Measurements from ENCODE around the gene NT5M.
"Not testable (repeated sequence)": the region's sequence is repeated elsewhere in the genome, so short reads cannot be mapped to it uniquely, and the experiment has no call there.

Gene NT5M

DNA sequence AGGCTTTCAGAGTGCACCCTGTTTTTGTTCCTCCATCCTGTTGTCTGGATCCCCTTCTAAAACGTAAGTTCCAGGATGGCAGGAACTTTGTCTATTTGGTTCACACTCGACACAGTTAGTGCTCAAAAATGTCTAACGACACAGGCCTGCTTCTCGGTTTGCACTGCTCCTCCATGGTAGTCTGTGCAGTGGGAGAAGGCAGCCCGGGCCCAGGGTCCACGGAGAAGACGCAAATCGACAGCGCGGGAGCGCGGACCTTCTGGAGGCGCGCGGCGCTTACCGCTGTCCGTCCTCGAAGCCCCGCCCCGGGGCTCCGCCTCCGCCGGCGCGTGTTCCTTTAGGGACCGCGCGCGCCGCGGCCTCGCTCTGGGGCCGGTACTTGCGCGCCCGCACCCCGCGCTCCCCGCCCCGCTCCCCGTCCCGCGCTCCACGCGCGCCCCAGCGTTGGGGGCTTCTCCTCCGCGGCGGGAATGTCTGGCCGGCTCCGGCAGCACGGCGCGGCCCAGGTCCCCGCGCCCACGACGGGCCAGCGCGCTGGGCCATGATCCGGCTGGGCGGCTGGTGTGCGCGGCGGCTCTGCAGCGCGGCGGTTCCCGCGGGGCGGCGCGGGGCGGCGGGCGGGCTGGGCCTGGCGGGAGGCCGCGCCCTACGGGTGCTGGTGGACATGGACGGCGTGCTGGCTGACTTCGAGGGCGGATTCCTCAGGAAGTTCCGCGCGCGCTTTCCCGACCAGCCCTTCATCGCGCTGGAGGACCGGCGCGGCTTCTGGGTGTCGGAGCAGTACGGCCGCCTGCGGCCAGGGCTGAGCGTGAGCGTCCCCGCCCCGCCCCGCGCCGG is at the start of gene NT5M:
TSS of gene NT5M (plus strand) at position 364 of the 837 bp plus-strand sequence. CDS start at position 542, 178 bp downstream.
- DNase-seq: peak in 3 of 4 experiments; percentile 30 to 36 (median 31)

DNA sequence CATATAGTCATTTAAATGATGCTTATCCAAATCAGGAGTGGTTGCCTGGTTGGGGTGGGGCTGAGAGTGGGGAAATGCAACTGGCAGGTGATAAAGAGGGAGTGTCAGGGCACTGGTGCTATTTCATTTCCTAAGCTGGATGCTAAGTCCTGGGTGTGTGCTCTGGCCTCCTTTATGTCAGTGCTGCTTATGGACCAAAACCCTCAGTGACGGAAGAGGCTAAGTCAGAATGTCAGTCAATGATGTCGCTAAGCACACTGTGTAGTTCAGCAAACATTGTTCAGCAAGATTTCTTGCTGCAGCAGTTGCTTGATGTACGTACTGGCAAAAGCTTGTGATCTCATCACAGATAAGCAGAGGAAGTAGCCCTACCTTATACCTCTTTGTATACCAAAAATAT is 49.8 kb upstream of the NT5M start:
- DNase-seq: no peak

DNA sequence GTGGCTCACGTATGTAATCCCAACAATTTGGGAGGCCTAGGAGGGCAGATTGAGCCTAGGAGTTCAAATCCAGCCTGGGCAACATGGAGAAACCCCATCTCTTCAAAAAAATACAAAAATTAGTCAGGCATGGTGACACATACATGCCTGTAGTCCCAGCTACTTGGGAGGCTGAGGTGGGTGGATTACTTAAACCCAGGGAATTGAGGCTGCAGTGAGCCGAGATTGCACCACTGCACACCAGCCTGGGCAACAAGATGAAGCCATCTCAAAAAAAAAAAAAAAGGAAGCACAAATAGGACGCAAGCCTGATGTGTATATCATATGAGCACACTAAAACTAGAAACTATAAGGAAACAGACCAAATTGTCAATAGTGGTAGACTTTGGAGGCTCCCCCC is 49.1 kb upstream of the NT5M start:
- DNase-seq: no peak

DNA sequence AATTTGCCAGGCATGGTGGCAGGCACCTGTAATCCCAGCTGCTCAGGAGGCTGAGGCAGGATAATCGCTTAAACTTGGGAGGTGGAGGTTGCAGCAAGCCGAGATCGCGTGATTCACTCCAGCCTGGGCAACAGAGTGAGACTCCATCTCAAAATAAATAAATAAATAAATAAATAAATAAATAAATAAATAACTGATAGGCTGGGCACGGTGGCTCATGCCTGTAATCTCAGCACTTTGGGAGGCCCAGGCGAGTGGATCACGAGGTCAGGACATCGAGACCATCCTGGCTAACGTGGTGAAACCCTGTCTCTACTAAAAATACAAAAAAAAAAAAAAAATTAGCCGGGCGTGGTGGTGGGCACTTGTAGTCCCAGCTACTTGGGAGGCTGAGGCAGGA is 47.5 kb upstream of the NT5M start:
- DNase-seq: not testable (repeated sequence)

DNA sequence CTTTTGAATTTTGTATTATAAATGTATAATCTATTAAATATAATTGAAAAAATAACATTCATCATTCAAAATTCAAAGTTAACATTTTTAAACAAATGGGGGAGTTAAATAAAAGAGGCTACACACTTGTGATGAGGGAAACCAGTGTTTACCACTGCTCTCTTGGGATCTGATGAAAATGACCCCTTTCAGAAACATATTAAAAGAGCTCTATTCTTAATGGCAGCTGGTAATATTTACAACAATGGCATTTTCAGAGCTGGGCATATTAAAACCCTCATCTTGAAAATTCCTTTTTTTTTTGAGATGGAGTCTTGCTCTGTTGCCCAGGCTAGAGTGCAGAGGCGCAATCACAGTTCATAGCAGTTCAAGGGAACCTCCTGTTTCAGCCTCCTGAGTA is 46.9 kb upstream of the NT5M start:
- no peak for DNase-seq

DNA sequence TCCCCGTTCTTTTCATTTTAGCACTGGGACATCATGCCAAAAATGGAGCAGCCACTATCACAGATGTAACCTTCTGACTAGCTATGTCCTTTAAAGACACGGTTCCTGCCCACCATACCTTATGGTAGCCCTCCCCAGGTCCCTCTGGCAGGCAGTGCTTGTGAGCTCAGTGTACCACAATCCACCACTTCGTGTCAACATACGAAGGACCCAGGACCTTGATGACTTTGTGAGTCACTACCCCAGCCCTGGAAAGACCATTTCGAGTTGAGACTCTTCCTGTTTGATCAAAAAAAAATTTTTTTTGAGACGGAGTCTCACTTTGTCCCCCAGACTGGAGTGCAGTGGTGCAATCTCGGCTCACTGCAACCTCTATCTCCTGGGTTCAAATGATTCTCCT is 45.2 kb upstream of the NT5M start:
- no peak for DNase-seq

DNA sequence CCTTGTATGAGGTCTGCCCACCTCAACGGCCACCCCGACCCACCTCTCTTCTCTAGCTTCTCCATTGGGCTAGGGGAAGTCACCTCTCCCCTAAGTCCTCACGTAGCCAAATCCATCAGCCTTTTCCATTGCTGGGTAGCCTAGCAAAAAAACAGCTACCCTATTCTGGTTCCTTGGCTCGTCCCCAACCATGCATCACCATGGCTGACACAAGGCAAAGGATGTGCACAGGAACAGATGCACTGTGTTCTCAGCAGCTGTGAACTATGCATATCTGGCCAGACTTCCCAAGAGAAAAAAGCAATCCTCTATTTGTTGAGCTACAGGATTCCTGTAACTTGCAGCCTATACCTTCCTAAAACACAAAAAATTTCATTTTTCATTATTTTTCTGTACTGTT is 44.2 kb upstream of the NT5M start:
- no peak for DNase-seq

DNA sequence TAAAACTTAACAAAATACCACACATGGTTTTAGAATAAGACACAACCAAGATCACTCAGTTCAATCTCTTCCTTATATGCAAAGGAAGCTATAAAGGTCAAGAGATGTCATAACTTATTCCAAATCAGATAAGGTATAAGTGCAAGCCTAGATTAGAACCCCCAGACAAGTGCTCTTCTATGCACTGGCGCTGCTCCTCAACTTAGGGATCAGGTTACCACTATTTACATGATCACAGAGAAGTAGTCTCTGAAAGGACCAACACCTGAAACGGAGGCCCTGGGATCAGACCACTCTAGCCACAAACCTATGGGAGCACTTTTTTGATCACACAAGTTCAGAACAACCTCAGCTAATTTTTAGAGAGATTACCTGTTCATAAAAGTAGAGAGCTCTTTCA is 38.7 kb upstream of the NT5M start:
- no peak for DNase-seq

DNA sequence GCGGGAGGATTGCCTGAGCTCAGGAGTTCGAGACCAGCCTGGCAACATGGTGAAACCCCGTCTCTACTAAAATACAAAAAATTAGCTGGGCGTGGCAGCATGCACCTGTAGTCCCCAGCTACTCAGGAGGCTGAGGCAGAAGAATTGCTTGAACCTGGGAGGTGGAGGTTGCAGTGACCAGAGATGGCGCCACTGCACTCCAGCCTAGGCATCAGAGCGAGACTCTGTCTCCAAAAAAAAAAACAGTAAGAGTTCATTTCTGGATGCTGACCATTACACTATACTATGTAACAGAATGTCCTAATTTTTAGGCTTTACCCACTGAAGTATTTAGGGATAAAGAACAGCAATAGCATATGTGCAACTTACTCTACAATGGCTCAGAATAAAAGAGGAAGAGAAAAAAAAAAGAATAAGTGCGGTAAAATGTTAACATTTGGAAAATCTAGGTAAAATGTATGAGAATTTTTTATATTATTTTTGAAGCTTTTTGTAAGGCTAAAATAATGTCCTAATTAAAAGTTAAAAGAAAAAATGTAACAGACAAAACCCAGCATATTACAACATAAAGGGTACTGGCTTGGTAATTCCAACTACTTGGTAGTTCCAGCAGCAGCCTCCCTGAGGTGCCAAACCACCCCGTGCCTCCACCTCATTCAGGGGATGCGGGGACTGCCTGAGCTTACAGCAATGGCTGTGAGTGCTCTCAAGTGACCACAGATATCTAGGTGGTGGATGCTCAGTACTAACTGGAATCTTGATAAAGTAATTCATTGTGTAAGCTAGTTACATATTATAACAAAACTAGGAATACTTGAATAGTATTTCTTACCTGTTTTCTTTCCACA is 33.0 kb upstream of the NT5M start:
- DNase-seq: no peak

DNA sequence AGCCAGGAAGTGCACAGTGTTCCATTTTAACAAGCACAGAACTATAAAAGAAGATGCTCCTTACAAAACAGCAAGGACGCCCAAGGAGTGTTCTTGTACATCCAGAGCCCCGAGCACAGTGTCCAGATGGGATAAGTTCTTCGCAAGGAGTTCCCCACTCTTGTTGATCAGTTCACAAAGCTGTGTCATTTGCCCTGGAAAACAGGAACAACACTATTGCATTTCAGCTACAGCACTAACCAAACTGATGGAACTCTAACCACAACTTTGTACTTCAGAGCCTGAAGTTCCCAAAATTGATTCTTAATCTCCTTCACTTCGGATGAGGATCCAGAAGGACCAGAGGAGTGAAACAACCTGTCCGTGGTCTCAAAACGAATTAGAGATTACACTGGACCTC is 27.2 kb upstream of the NT5M start:
- DNase-seq: no peak

DNA sequence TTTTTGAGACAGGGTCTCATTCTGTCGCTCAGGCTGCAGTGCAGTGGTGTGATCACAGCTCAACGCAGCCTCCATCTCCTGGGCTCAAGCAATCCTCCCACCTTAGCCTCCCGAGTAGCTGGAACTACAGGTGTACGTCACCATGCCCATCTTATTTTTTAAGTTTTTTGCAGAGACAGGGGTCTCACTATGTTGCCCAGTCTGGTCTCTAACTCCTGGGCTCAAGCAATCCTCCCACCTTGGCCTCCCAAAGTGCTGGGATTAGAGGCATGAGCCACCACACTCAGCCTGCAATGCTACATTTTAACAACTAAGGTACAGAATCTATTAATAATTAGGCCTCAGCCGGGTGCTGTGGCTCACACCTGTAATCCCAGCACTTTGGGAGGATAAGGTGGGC is 25.7 kb upstream of the NT5M start:
- not testable (repeated sequence) for DNase-seq

DNA sequence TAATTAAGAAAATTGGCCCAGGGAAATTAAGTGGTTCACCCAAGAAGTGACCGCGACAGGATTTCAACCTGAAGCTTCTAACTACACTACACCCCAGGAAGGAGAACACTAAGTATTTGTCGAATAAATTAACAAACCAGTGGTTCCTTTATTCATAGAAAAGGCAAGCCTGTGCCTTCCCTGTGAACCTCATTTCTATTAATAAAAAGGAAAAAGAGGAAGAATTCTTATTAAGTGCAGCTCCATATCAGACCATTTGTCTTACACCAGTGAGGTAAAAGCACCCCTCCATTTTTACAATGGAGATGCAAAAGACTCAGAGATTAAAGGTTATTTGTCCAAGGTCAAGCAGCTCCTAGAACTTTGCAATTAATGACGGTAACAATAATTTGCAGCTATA is 23.9 kb upstream of the NT5M start:
- no peak for DNase-seq

DNA sequence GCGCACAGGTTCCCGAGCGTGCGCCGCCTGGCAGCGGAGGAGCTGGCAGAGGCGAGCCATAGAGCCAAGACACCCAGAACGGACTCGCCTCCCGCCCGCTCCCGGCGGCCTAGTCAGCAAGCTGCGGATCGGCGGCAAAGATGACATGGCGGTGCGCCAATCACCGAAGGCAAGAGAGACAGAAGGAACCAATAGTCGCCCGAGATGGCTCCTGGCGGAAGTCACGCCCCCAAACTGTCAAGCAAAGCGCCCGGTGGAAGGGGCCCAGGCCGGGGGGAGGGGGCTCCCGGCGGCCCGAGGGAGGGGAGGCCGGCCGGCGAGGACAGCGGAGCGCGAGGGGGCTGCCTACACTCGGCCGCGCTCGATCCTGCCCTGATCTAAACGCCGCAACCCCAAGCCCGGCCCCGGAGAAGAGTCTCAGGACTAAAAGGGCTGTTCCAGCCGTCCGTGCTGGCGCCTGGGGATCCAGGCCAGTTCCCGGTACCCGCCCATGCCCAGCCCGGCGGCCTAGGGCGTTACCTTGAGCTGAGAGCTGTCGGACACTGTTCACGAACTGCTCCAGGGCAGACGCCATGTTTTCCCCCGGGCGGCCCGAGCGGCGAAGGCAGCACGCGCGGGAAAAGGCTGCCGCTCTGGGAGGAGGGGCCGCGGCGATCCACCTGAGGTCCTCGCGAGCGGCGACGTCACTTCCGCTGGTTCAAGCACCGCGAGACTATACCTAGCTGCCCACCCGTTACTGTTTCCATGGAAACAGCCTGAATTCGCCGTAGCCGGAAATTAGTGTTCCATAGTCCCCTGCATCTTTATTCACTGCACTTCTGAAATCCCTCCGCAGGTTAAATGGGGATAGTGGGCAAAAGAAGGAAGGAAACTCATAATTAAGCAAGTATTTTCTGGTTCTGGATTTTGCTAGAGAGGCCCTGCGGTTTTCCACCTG is 22.3 kb upstream of the NT5M start, which contains the start of gene COPS3:
TSS of gene COPS3 (minus strand) at position 634 of the 937 bp plus-strand sequence. CDS start at position 574, 60 bp downstream.
- DNase-seq: peak; percentile 88 to 94 (median 93)

DNA sequence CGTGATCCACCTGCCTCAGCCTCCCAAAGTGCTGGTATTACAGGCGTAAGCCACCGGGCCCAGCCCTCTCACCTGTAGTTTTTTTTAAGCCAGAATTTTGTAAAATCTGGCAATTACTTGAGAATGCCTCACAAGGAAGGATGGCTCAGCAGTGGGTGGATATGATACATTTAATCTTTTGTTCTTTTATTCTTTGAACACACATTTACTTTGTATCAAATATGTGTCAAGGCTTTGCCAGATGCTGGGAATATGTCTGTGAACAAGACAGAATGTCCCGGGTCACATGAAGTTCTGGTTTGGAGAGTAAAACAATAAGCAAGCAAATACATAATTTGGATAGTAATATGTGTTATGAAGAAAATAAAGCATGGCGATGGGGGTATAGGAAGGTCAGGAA is 17.2 kb upstream of the NT5M start:
- no peak for DNase-seq

DNA sequence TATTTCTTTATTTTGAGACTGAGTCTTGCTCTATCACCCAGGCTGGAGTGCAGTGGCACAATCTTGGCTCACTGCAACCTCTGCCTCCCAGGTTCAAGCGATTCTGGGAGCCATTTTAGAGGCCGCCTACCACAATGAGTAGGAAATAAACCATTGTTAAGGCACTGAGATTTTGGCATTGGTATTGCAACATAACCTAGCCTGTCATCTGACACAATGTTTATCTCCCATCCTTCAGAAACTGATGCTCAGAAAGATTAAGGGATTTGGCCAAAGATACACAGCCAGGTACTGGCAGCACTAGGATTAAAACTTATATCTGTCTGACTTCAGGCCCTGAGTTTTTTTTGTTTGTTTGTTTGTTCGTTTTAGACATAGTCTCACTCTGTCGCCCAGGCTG is 14.1 kb upstream of the NT5M start:
- no peak for DNase-seq

DNA sequence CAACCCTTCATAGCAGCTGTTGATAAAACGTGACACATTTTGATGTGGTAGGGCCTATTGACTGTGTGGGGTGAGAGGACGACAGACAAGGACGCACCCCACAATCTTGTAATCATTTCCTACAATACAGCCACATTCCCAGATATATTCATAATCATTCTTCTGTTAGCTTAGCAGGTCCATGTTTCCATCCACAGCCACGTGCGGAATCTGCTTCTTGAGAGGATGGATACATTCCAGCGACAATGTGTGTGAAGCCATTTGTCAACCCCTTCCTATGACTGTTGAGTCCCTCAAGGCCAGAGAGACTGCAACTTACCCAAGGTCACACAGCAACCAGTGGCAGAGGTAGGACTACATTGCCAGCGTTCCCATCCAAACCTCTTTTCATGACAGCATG is 13.5 kb upstream of the NT5M start:
- DNase-seq: no peak

DNA sequence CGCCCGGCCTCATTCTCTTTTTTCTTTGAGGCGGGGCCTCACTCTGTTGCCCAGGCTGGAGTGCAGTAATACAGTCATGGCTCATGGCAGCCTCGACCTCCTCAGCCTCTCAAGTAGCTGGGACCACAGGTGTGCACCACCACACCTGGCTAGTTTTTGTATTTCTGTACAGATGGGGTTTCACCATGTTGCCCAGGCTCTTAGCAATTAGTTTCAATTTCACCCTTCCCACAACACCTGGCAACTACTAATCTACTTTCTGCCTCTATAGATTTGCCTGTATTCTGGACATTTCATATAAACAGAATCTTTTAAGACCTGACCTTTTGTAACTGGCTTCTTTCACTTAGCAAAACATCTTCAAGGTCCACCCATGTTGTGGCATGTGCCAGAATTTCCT is 8.0 kb upstream of the NT5M start:
- DNase-seq: no peak

DNA sequence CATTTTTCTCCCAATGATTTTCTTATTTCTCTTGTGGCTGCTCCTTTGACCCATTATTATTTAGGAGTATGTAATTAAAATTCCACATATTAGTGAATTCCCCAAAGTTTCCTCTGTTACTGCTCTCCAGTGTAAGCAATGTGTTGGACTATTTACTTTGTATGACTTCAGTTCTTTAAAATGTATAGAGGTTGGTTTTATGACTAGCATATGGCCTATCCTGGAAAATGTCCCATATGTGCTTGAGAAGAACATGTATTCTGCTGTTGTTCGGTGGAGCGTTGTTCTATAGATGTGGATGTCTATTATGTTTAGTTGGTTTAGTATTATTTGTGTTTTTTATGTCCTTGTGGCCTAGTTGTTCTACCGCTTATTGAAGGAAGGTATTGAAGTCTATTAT is 6.0 kb upstream of the NT5M start:
- no peak for DNase-seq

DNA sequence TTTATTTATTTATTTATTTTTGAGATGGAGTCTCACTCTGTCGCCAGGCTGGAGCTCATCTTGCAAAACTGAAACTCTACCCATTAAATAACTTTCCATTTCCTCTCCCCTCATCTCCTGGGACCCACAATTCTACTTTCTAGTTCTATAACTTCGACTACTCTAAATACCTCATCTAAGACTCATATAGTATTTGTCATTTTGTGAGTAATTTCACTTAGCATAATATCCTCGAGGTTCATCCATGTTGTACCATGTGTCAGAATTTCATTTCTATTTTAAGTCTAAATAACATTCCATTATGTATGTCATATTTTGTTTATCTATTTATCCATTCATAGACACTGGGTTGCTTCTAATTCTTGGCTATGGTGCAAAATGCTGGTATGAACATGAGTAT is 5.1 kb upstream of the NT5M start:
- no peak for DNase-seq

DNA sequence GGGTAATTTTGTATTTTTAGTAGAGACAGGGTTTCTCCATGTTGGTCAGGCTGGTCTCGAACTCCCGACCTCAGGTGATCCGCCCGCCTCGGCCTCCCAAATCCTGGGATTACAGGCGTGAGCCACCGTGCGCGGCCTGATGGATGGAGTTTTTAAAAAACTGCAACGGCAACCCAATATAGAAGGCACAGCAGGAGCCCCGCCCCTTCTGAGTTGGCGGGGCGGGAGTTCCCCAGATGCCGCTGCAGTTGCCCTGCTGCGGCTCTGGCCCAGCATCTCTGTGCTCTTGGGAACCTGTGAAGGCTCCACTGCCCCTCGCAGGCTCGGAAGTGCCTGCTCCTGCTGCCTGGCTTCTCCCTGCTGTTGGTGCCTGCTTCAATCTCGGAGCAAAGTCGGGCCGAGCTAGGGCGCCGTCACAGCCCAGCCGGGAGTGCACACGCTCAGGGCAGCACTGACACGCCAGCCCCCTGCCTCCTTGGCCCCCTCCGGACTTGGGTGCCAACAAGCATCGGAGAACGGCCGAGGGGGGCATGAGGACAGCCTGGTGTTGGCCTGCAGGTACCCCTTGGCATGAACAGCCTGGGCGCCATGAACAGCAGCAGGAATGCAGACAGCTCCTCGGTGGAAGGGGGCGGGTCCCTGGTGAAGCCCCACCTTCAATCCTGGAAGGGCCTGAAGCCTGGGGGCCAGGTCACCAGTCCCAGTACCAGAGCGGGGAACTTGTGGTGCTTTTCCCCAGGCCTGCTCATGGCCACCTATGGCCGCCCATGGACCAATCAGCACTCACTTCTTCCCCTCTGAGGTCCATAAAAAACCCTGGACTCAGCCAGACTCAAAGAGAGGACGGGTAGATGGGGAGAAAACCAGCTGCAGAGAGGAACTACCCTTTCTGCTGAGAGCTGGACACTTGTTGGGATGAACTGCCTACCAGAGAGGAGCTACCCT is 2.3 kb upstream of the NT5M start:
- DNase-seq: no peak

DNA sequence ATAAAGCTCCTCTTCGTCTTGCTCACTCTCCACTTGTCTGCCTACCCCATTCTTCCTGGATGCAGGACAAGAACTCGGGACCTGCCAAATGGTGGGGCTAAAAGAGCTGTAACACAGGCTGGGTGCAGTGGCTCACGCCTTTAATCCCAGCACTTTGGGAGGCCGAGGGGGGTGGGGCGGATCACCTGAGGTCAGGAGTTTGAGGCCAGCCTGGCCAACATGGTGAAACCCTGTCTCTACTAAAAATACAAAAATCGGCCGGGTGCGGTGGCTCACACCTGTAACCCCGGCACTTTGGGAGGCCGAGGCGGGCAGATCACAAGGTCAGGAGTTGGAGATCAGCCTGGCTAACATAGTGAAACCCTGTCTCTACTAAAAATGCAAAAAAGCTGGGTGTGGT is 1.5 kb upstream of the NT5M start:
- not testable (repeated sequence) for DNase-seq

All from activated CD4-positive, CD25-positive, alpha-beta regulatory T cell (primary cell).